C4-2B (cell line): ENCODE data around the gene PDHX.

ENCODE experiments used
- H3K27ac ChIP-seq: fragments of 450-650 bp; 2 replicates; pipeline ENCODE4 v1.5.1; 2017
- ZFX ChIP-seq: fragments of 450-650 bp; IDR thresholded peaks from 2 replicates; pipeline ENCODE4 v1.6.1; 2017
- TF ChIP-seq, protein P1 (sequence below): fragments of 450-650 bp; conservative IDR thresholded peaks from 2 replicates; pipeline ENCODE4 v1.5.1; 2017; ENCODE audit warnings: mild to moderate bottlenecking

The PDHX gene

DNA sequence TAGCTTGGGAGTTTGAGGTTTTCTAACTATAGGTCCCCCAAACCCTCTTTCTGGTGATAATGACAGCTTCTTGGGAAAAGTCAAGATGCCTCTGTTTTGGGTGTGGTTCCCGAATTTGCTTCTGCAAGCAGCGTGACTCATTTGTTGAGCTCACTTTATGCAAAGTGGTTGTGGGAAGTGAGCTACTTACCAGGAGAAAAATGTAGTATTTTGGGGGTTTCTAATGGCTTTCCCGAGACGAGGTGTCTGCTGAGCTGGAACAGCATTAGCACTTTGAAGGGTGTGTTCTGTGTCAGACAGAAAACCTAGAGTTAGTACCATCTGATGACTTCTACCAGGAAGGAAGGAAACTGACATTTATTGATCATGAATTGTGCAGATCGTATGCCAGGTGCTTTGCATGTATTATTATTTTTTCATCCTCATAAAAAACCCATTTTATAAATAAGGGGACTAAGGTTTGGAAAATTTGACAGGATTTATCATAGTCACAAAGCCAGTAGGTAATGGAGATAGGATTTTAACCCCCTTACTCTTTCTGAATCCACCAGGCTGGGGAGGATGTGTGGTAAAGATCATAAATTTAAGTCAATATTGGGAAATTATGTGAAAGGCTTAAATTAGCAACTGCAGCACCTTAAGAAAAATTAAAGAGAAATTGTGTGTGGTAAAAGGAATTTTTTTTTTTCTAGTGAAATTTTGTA is 113.7 kb downstream of the PDHX start:
- no peak overlapping the region for H3K27ac ChIP-seq
- TF ChIP-seq, protein P1, sequence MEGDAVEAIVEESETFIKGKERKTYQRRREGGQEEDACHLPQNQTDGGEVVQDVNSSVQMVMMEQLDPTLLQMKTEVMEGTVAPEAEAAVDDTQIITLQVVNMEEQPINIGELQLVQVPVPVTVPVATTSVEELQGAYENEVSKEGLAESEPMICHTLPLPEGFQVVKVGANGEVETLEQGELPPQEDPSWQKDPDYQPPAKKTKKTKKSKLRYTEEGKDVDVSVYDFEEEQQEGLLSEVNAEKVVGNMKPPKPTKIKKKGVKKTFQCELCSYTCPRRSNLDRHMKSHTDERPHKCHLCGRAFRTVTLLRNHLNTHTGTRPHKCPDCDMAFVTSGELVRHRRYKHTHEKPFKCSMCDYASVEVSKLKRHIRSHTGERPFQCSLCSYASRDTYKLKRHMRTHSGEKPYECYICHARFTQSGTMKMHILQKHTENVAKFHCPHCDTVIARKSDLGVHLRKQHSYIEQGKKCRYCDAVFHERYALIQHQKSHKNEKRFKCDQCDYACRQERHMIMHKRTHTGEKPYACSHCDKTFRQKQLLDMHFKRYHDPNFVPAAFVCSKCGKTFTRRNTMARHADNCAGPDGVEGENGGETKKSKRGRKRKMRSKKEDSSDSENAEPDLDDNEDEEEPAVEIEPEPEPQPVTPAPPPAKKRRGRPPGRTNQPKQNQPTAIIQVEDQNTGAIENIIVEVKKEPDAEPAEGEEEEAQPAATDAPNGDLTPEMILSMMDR = no peak
- no peak for TF ChIP-seq ZFX

DNA sequence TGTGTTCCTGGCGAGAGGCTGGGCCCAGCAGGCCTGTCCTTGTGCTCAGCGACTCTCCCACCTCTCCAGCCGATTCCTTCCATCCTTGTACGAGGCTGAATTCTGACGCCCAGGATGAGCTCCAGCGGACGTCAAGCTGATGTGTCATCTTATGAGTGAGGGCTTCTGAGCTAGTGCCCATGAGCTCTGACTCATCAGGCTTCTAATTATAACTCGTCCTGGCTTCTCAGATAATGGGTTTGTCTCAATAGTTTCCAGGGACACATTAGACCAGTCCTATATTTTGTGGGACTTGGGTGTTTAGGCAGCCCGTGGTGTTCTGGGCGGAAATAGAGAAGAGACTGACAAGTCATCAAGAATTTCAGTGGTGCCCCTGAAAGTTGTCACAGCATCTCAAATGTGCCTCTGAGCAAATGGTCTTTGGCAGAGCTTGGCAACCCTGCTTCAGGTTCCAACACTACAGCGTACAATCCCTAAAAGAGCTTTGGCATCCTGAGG is 114.3 kb downstream of the PDHX start:
- no peak overlapping the region for H3K27ac ChIP-seq
- TF ChIP-seq ZFX = no peak
- TF ChIP-seq, protein P1 = no peak

DNA sequence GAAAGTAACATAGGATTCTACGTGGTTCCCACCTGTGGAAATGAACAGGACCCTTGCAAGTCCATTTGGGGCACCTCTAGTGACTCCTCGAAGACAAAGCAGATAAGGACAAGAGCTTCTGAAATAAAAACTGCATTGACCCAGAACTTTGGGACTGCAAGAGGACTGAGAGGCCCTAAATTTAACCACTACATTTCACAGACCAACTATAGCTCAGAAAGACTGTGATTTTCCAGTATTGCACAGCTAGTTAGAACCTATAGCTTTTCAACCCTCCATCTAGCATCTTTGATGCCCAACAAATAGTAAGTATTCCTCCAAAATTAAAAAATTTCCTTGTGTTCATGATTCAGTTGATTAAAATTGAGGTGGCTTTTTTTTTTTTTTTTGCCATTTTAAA is 114.9 kb downstream of the PDHX start:
- TF ChIP-seq, protein P1 = no peak
- TF ChIP-seq ZFX = no peak
- H3K27ac ChIP-seq = no peak overlapping the region

DNA sequence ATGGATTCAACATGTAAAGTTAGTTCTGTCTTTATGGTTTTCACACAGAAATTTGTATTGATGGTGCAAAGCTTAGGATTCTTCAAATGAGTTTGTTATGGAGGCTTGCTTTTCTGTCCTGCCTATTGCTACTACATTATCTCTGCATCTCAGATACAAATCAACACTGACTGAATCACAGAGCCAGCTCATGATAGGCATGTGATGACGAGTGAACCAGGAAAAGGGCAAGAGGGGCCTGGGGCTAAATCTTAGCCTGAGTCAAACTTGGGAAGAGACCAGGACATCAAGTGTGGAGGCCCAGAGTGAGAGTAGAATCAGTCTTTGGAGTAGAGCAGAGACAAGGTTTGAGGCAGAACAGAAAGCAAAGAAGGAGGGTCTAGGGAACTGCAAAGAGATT is 115.4 kb downstream of the PDHX start:
- no peak overlapping the region for H3K27ac ChIP-seq
- TF ChIP-seq, protein P1 = no peak
- TF ChIP-seq ZFX = no peak

DNA sequence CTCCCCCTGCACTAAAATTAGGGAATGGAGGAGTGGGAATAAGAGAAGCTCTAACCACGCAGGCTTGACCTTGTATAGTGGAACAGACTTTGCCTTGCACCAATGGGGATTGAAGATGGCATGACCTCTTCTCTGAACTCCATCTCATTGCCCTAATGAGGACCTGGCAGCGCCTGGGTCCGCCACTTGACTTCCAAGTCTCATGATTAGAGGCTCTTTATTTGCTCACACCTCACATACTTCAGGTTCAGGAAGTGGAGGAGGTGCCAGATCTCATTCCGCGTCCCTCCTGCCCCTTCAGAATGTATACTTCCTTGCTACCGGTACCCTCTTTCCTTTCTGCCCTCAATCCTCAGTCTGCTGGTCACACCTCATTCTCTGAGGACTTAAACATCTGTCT is 116.6 kb downstream of the PDHX start:
- TF ChIP-seq ZFX = no peak
- TF ChIP-seq, protein P1 = no peak
- H3K27ac ChIP-seq = no peak overlapping the region

DNA sequence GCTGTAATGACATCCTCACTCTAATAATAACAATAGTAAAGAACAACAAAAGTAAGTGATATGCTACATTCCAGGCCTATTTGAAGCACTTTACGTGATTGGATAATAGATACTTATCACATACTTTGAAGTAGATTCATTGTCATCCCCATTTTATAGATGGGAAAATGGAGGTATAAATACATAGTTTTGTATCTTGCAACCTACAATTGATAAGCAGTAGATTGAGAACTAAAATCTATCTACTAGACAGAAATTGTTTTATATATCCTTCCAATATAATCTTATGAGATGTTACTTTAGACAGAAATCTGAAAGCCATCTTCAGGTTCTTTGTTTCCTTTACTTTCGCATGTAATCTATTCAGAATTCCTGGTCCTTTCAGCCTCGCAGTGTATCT is 118.0 kb downstream of the PDHX start:
- TF ChIP-seq, protein P1 = no peak
- no peak for TF ChIP-seq ZFX
- no peak overlapping the region for H3K27ac ChIP-seq

DNA sequence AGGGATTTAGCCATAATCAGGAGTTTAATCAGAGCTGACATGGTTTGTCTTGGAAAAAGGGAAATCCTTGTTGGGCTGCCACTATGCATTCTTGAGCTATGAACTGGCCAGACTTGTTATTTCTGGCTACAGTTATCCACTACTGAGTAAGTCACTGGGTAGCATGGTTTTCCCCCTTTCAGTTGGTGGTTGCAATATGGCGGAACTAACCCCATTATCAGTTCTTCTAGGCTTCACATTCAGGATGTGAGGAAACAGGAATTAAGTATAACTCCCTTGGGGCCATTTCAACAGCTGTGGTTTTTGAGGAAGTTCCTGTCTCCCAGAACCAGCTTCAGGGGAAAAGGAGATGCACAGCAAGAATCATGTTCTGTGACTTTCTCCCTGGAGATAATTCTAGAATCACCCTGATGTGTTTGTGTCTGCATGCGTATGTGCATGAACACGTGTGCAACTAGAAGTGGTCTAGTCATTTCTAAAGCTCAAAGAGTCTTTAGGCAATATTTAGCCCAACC is 119.5 kb downstream of the PDHX start:
- H3K27ac ChIP-seq = no peak overlapping the region
- TF ChIP-seq, protein P1 = no peak
- no peak for TF ChIP-seq ZFX
